Measurements from ENCODE around the gene ITGA2B.

- TF ChIP-seq SP1 (IDR thresholded peaks at IDR 0.05) (no peak), FOXA1 (IDR thresholded peaks at IDR 0.05) (no peak), NFRKB (IDR thresholded peaks at IDR 0.05) (no peak), ARNT (IDR thresholded peaks at IDR 0.05) (no peak), FOXM1 (IDR thresholded peaks at IDR 0.05; ENCODE audit: borderline replicate concordance) (no peak), ELF4 (IDR thresholded peaks at IDR 0.05) (no peak), FOXK2 (IDR thresholded peaks at IDR 0.05) (no peak)
Observed at GRCh38 chr17:44383363-44383762, 6.1 kb downstream of the ITGA2B start.
